GM10847 (cell line): ENCODE results near the gene CARHSP1.

Experiments
- POLR2A ChIP-seq: IDR thresholded peaks from 2 replicates; pipeline ENCODE4 v1.6.1; 2011; ENCODE audit not compliant: insufficient read length; ENCODE audit errors: extremely low read depth

Gene CARHSP1

DNA sequence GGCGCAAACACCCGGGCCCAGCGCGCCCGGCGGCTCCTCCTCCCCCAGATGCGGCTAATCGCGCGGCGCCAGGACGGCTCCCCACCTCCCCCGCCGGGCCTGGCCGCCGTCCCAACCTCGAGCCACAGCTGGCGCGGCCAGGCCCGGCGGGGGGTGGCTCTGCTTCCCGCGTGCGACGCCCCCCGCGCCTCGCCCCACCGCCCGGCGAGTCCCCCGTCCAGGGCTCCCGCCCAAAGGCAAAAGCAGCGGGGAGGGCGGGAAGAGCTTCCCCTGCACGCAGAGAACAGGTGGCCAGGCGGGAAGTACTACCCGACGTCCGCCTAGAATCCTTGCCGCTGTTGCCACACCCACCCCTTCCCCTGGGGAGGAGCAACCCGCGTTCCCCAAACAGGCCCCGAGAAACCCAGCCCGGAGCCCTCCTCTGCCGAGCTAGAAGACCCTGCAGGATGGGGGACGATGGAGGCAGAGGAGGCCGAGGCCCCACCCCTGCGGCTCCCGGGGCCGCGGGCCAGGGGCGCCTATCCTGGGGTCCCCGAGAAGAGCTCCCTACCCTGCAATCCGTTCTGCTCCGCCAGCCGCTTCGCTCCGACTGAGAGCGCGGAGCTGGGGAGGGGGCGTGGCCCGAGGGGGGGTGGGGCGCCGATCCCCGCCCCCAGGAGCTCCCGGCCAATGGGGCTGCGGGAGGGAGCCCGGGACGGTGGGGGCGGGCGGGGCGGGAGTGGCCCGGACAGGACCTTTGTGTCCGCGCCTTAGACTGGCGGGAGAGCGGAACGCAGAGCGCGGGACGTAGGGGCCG lies at the start of gene CARHSP1:
Gene CARHSP1 (minus strand): TSS at position 591 of the 796 bp plus-strand sequence. CDS start 9,678 bp downstream, outside the sequence.
- TF ChIP-seq POLR2A, result peak; percentile 48

DNA sequence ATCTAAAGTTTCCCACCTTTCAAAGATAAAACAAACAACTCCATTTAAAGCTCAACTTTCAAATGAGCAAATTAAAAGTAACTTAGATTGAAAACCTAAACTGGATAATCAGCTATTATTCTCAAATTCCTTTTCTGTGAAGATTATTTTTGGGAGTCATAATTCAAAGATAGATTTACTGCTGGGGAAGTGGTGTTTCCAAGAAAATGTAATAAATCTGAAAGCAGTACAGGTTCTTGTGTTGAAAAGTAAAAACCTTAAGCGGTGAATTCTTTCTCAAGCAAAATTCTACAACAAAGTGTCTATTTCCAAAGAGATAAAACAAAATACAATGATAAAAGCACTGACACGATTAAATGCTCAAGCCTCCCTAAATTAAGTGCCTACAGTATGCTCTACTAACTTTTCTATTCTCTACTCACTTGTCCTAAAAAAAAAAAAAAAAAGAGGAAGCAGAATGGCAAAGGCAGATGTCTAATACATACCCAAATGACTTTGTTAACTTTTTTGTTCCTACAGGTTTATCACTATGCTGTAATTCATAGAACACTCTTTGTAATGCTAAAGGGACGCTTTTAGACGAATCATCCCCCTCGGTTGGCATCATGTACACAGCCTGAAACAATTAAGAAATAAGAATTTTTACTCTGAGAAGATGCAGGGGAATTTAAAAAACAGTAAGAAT lies 47.9 kb upstream of the CARHSP1 start:
- TF ChIP-seq POLR2A, result no peak

DNA sequence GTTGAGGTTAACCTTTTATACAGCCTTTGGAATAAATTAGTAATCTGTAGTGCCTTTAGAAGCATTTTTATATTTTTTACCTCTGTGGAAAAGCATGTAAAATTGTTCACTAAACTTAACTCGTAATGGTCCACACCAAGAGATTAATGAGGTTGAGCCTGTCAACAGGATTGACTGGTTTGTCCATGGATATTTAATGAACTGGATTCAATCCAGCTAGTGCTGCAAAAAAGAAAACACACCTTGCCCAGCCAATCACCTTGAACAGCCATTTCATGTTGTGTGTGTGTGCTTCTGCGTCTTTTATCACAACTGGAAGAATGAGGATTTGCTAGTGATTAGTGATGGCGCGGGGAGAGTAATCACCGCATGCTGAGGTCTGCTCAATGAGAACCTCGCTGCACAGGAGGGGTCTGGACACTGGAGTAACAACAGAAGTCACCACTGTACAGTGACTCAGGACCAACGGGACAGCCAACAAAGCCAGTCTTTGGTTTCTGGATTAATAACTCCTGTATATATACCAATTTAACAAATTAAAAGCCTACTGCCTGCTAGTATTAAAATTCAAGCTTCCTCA lies 47.0 kb upstream of the CARHSP1 start:
- TF ChIP-seq POLR2A, result no peak

DNA sequence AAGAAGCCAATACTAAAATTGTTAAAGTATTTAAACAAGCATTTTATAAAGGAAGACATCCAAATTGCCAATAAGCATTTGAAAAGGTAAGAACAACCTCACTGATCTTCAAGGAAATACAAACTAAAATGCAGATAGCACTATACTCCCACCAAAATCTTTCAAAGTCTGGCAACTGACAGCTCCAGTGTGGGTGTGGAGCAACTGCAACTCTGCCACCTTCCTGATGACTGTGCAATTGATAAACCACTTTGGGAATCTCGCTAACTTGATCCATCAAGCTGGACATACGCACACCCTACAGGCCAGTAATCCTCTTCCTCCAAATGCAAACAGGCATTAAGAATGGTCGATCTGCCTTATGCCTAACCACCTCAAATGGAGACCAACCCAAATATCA lies 45.3 kb upstream of the CARHSP1 start:
- no peak for TF ChIP-seq POLR2A

DNA sequence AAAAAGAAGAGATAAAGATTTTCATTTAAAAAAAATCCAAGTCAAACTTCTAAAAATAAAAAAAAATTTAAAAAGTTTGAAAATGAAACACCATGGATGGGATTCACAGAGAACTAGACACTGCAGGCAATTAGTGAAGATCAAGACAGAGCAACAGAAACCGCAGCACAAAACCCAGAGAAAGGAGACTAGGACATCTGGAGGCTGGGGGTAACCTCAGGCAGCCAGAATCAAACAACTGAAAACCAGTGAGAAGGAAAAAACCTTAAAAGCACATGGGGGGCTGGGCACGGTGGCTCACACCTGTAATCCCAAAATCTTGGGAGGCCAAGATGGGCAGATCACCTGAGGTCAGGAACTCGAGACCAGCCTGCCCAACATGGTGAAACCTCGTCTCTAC lies 44.0 kb upstream of the CARHSP1 start:
- no peak for TF ChIP-seq POLR2A

DNA sequence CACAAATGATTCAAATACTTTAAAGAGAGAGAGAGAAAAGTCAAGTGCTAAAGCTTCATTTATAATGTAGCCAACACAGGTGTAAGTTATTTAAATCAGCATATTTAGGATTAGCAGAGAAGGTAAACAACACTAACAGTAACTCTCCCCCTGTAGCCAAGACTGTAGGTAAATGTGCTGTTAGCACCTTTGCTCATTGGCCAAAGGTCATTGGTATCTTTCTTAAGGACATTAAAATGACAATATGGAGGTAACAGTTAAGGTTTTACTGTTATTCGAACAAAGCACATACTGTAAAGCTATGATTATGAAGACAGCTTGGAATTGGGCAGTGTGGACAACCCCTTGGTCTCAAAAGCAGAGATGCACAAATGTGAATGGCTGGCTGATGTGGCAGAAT lies 42.0 kb upstream of the CARHSP1 start:
- TF ChIP-seq POLR2A, result no peak

DNA sequence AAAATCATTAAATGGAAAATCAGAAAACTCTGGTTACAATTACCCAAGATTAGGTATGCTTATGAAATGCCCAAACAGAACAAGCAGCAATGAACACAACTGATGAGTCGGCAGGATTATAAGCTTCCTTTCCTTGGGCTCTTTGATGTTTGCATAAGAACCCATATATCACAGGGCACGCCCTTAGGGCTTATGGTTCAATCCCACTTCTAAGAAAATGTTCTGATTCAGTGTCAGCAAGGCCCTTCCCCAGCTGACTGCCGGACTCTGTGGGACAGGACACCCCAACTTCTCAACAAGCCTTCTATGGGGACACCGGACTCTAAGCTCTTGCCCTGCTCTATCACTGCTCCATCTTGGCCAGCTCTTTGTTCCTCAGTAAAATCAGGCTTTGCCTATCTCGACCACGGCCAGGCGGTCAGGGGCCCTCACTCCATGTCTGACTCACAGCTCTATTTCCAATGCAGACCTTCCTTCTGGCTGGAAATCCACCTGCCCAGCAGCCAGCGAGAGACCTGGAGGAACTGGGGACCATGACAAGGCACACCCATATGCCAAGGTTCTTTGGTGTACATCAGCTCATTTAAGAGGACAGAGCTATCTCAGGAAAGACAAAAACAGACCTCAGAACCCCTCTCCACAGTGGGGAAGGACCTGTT lies 40.1 kb upstream of the CARHSP1 start:
- TF ChIP-seq POLR2A, result no peak

DNA sequence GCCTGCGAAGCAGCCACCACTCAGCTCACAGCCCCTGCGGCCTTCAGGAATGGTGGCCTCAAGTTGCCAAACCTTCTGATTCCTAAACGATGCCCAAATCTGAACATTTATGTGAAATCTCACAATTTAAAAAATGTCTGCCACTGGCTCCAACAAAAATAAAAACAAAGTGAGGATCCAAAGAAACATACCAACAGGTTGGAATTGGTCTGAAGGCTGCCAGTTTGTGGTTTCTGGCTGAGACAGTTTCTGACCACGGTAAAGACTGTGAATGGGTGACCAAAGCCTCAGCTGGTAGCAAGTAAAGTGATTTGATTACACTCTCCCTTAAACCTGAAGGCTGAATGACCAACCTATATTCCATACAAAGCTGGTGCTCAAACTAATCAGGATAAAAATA lies 38.3 kb upstream of the CARHSP1 start:
- TF ChIP-seq POLR2A, result no peak

DNA sequence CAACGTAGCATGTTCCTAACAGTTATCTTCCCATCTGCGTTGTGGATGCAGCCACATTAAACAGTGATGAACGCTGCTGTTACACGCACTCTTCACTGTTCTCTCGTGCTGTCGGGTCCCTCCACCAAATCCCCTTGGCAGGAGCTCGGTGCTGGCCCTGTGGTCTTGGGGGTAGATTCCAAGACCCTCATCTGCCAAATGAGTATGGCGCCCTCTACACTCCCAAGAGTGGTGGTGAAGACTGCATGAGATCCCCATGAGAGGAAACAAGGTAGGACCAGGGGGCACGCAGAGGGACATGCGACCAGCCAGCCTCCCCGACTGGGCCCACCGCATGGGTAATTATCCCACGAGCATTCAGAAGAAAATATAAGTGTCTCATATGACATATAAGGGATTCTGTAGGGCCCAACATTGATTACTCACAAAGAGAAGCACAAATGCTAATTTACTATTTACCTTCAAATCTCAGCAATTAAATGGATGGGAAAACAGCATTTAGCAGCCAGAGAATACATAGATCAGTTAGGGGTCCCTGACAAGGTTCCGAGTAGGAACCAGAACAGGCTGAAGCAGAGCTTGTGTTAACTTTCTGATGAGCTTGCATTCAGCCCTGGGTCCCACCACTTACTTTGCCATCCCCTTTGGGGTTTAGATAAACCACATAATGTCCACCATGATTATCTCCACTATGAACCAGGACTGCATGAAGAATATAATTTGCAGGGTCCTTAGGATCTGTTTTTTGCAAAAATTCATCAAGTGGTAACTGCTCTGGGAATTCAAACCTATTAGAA lies 37.2 kb upstream of the CARHSP1 start:
- TF ChIP-seq POLR2A, result no peak

DNA sequence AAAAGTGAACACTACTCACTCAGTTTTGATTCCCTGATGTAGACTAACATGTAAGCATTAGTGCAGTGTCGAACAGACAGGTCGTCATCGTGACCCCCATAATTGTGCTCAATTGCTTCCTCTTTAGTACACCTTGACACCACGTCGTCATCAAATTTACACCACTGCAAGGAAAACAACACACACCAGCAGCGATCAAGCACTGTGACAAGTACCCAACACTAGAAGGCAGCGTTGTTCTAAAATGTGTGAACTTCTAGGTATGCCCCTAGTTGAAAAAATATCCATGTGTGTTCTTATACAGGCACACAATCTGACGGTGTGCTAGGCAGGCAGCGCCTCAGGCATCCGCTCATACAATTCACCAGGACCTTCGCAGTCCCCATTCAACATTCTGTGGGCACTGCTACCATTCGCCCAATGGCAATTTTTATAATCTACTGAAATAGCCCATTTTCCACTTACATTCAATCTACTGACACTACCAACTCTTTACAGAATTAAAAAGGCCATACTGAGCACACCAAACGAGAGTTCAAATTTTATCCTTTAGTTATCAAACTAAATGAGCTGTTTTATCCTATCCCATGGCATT lies 36.5 kb upstream of the CARHSP1 start:
- TF ChIP-seq POLR2A, result no peak

DNA sequence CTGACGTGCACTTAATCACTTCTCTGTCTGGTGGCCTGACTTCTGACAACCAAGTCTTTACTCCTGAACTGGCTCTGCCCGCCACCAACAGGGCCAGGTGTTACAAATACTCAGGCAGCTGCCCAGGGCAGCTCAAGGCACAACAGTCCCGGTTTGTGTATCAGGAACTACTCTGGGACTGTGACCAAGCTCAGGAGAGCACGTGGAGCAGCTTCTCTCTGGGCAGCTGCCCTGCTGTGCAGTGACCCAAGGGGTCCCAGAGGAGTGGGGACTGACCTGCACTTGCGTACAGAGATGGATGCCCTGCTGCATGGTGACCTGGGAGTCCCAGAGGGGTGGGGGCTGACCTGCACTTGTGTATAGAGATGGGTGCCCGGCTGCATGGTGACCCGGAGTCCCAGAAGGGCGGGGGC lies 35.2 kb upstream of the CARHSP1 start:
- TF ChIP-seq POLR2A, result no peak

DNA sequence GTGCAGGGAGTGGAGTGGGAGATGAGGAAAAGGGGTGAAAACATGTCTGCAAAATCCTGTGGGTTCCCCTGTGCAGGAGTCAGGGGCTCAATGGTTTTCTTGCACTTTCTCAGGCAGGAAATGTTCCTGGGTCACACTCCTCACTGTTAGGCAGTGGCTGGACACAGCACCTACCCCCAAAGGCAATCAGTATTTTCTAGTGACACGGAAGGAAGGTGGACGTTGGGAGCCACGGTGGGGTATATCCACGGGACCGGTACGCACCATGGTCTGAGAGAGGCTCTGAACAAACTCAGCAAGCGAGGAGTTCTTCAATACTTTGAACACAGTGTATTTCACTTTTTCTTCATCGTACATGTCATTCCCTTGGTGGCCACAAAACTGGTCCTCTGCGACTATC lies 34.2 kb upstream of the CARHSP1 start:
- no peak for TF ChIP-seq POLR2A

DNA sequence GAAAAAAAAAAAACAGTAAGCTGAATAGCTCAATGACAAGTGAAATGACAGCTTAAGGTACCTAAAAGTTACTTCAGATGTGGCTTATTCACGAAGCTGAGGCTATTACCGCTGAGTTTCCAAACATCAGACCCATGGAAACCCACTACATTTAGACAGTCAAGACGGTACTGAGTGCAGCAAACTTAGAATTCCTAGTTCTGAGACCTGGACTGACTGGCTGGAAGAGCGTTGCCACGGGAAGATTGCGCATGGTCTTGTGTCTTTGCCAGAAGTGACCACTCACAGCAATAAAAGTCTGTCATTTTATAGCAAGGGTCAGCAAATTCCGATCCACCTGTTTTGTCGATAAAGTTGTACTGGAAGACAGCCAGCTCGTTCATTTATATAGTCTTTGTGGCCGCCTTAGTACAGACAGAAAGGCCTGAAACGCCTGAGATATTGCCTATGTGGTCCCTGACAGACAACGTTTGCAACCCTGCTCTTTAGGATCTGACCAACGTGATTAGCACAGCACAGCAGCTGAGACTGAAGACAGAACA lies 32.6 kb upstream of the CARHSP1 start:
- TF ChIP-seq POLR2A, result no peak

DNA sequence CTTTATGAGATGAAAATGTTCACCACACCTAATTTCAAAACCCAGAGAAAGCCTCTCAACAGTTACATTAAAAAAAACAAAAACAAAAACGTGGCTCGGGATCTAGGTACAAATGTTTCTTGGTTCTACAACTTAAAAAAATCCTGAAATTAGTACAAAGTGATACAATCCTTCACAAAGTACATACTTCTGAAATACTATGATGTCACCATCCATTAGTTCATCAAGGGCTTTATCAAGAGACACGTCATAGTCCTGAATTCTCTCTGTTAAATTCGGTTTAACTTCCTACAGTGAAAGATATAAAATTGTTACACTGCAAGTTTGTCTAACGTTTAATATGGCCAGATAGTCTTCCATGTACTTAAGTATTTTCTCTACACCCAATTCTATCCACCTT lies 31.5 kb upstream of the CARHSP1 start:
- TF ChIP-seq POLR2A, result no peak
